H9 (cell line): ENCODE measurements around the gene ALB. TPM values are rescaled to one million over a fixed set of nuclear protein-coding genes. Genes with fewer than 3 reads are reported as not detected.

Source experiments
- DNase-seq: peaks from one replicate; pipeline ENCODE4 v3.0.0-alpha.2; 2017
- H2AFZ ChIP-seq: one replicate; pipeline ENCODE4 v1.6.1; 2013; ENCODE audit warnings: mild to moderate bottlenecking, low read length, control low read depth, moderate library complexity
- H2AK5ac ChIP-seq: 2 replicates; pipeline ENCODE4 v1.6.1; 2013; ENCODE audit warnings: low read length, control low read depth, mixed read lengths; ENCODE audit not compliant: insufficient read length
- H2BK120ac ChIP-seq: one replicate; pipeline ENCODE4 v1.6.1; 2013; ENCODE audit warnings: low read depth, mild to moderate bottlenecking, low read length, control low read depth, inconsistent platforms; ENCODE audit not compliant: poor library complexity, severe bottlenecking
- H2BK12ac ChIP-seq: 2 replicates; pipeline ENCODE4 v1.6.1; 2013; ENCODE audit warnings: low read length, control low read depth, mixed read lengths, low read depth; ENCODE audit not compliant: insufficient read length
- H2BK15ac ChIP-seq: 2 replicates; pipeline ENCODE4 v1.6.1; 2013; ENCODE audit warnings: low read depth, low read length, control low read depth
- H2BK20ac ChIP-seq: one replicate; pipeline ENCODE4 v1.6.1; 2013; ENCODE audit warnings: low read depth, mild to moderate bottlenecking, low read length, control low read depth, inconsistent platforms; ENCODE audit not compliant: poor library complexity, severe bottlenecking
- H2BK5ac ChIP-seq: 2 replicates; pipeline ENCODE4 v1.6.1; 2013; ENCODE audit warnings: low read length, control low read depth, mixed read lengths; ENCODE audit not compliant: insufficient read length
- H3K14ac ChIP-seq: 2 replicates; pipeline ENCODE4 v1.6.1; 2013; ENCODE audit warnings: low read length, control low read depth; ENCODE audit not compliant: insufficient read depth
- H3K18ac ChIP-seq: 2 replicates; pipeline ENCODE4 v1.6.1; 2013; ENCODE audit warnings: low read depth, mild to moderate bottlenecking, mixed read lengths, low read length, control low read depth; ENCODE audit not compliant: insufficient read length
- H3K23ac ChIP-seq: 2 replicates; pipeline ENCODE4 v1.6.1; 2013; ENCODE audit warnings: low read length, control low read depth, mixed read lengths, low read depth; ENCODE audit not compliant: insufficient read length
- H3K23me2 ChIP-seq: 2 replicates; pipeline ENCODE4 v1.6.1; 2013; ENCODE audit warnings: low read depth, mild to moderate bottlenecking, mixed read lengths, low read length, control low read depth; ENCODE audit not compliant: insufficient read length, poor library complexity, severe bottlenecking
- H3K27ac ChIP-seq: 2 replicates; pipeline ENCODE4 v1.5.1; 2013; ENCODE audit warnings: low read length, control low read depth, mixed read lengths, low read depth; ENCODE audit not compliant: insufficient read length
- H3K27me3 ChIP-seq: 2 replicates; pipeline ENCODE4 v1.6.1; 2013; ENCODE audit warnings: low read length, control low read depth, inconsistent platforms; ENCODE audit not compliant: insufficient read depth
- H3K4ac ChIP-seq: 2 replicates; pipeline ENCODE4 v1.6.1; 2013; ENCODE audit warnings: low read depth, mild to moderate bottlenecking, control low read depth, inconsistent platforms, low read length, moderate library complexity
- H3K4me1 ChIP-seq: 2 replicates; pipeline ENCODE4 v1.6.1; 2013; ENCODE audit warnings: low read length, control low read depth, inconsistent platforms; ENCODE audit not compliant: insufficient read depth
- H3K4me2 ChIP-seq: 2 replicates; pipeline ENCODE4 v1.6.1; 2013; ENCODE audit warnings: low read length, control low read depth, mixed read lengths; ENCODE audit not compliant: insufficient read length, insufficient read depth
- H3K56ac ChIP-seq: 2 replicates; pipeline ENCODE4 v1.6.1; 2013; ENCODE audit warnings: low read depth, mild to moderate bottlenecking, mixed read lengths, low read length, control low read depth; ENCODE audit not compliant: insufficient read length
- H3K79me1 ChIP-seq: 2 replicates; pipeline ENCODE4 v1.6.1; 2013; ENCODE audit warnings: low read depth, mild to moderate bottlenecking, moderate library complexity, low read length, control low read depth, inconsistent platforms; ENCODE audit not compliant: insufficient read depth, poor library complexity, severe bottlenecking
- H3K79me2 ChIP-seq: 2 replicates; pipeline ENCODE4 v1.6.1; 2013; ENCODE audit warnings: low read length, control low read depth, inconsistent platforms; ENCODE audit not compliant: insufficient read depth
- H3K9ac ChIP-seq: 2 replicates; pipeline ENCODE4 v1.6.1; 2013; ENCODE audit warnings: low read length, control low read depth, mixed read lengths; ENCODE audit not compliant: insufficient read length; ENCODE audit errors: extremely low read depth
- H3K9me3 ChIP-seq: one replicate; pipeline ENCODE4 v1.6.1; 2013; ENCODE audit warnings: low read depth, low read length, inconsistent platforms; ENCODE audit not compliant: control insufficient read depth
- H3T11ph ChIP-seq: one replicate; pipeline ENCODE4 v1.6.1; 2013; ENCODE audit warnings: mild to moderate bottlenecking, low read length, control low read depth, inconsistent platforms
- H4K20me1 ChIP-seq: one replicate; pipeline ENCODE4 v1.6.1; 2013; ENCODE audit not compliant: control insufficient read depth, insufficient read length, insufficient read depth
- H4K5ac ChIP-seq: 2 replicates; pipeline ENCODE4 v1.6.1; 2013; ENCODE audit warnings: low read depth, mild to moderate bottlenecking, mixed read lengths, low read length, control low read depth; ENCODE audit not compliant: insufficient read length
- H4K8ac ChIP-seq: replicated peaks from 2 replicates; pipeline ENCODE4 v1.6.1; 2013; ENCODE audit warnings: low read length, control low read depth, mixed read lengths, low read depth; ENCODE audit not compliant: insufficient read length
- H4K91ac ChIP-seq: 2 replicates; pipeline ENCODE4 v1.6.1; 2013; ENCODE audit warnings: low read depth, mild to moderate bottlenecking, moderate library complexity, mixed read lengths, low read length, control low read depth; ENCODE audit not compliant: insufficient read length
- H3K27ac Mint-ChIP-seq, 3 experiments: 2 replicates in 2 of 3; 3 replicates in 1 of 3; pipeline ENCODE4 v1.8.0; 2020 to 2021; ENCODE audit warnings: mixed read lengths in 3 of 3, mild to moderate bottlenecking in 1 of 3, moderate library complexity in 1 of 3
- H3K27me3 Mint-ChIP-seq: 2 replicates; pipeline ENCODE4 v1.8.0; 2021; ENCODE audit warnings: low read depth, mild to moderate bottlenecking, moderate library complexity, mixed read lengths
- H3K36me3 Mint-ChIP-seq, 3 experiments: 2 replicates in 2 of 3; 3 replicates in 1 of 3; pipeline ENCODE4 v1.8.0; 2020 to 2021; ENCODE audit warnings: low read depth in 3 of 3, mixed read lengths in 3 of 3; ENCODE audit not compliant: insufficient read depth in 1 of 3
- H3K4me1 Mint-ChIP-seq, 2 experiments: 2 replicates each; pipeline ENCODE4 v1.8.0; 2020; ENCODE audit warnings: mixed read lengths in 2 of 2
- H3K4me3 Mint-ChIP-seq, 2 experiments: 2 replicates in 1 of 2; 3 replicates in 1 of 2; pipeline ENCODE4 v1.8.0; 2020 to 2021; ENCODE audit warnings: mild to moderate bottlenecking in 2 of 2, mixed read lengths in 2 of 2, moderate library complexity in 1 of 2
- H3K9me3 Mint-ChIP-seq, 2 experiments: 2 replicates in 1 of 2; 3 replicates in 1 of 2; pipeline ENCODE4 v1.8.0; 2020; ENCODE audit warnings: mild to moderate bottlenecking in 2 of 2, mixed read lengths in 2 of 2, moderate library complexity in 1 of 2
- whole genome bisulfite sequencing: extraction: QIAGEN DNeasy Blood & Tissue Kit; methylation state at CpG from one replicate; pipeline ENCODE4 v1.1.7; 2013; ENCODE audit warnings: missing lambda C conversion rate, low lambda C conversion rate, mixed read lengths; ENCODE audit not compliant: insufficient read length; ENCODE audit errors: extremely low coverage; 5-methylcytosine and 5-hydroxymethylcytosine counted together
- total RNA-seq: library from RNA; stranded (reverse); gene quantifications from 2 replicates; pipeline ENCODE4 v1.2.1, GENCODE V29; 2021
- TF ChIP-seq, protein P1 (sequence below): fragments of 200-600 bp; sonication (generic); conservative IDR thresholded peaks from 3 replicates; pipeline ENCODE4 v1.8.0; 2021; ENCODE audit warnings: antibody characterized with exemption, mild to moderate bottlenecking

The ALB gene
- total RNA-seq, 1 experiment from 2014 or later, result not detected

DNA sequence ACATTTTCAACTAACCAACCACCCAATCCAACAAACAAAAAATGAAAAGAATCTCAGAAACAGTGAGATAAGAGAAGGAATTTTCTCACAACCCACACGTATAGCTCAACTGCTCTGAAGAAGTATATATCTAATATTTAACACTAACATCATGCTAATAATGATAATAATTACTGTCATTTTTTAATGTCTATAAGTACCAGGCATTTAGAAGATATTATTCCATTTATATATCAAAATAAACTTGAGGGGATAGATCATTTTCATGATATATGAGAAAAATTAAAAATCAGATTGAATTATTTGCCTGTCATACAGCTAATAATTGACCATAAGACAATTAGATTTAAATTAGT is 27.7 kb downstream of the ALB start:
- H3K9me3 Mint-ChIP-seq, result no peaks in the 10 kb centered on the region
- Histone ChIP-seq H2AFZ (no peak overlapping the region), H3T11ph (no peak overlapping the region), H2BK15ac (no peak overlapping the region), H3K4ac (no peak overlapping the region), H3K79me2 (no peaks in the 10 kb centered on the region), H3K4me2 (no peak overlapping the region), H3K23ac (no peak overlapping the region), H4K5ac (no peak overlapping the region), H3K14ac (no peak overlapping the region), H2BK20ac (no peak overlapping the region), H3K4me1 (no peaks in the 10 kb centered on the region), H2BK5ac (no peak overlapping the region), H3K18ac (no peak overlapping the region), H3K9ac (no peak overlapping the region), H3K23me2 (no peaks in the 10 kb centered on the region), H3K79me1 (no peaks in the 10 kb centered on the region), H2BK12ac (no peak overlapping the region), H2BK120ac (no peak overlapping the region), H3K27ac (no peak overlapping the region), H4K8ac (no peak overlapping the region), H2AK5ac (no peak overlapping the region), H3K9me3 (no peaks in the 10 kb centered on the region), H4K91ac (no peak overlapping the region), H4K20me1 (no peaks in the 10 kb centered on the region), H3K27me3 (no peaks in the 10 kb centered on the region), H3K56ac (no peak overlapping the region)
- no peak overlapping the region for H3K27ac Mint-ChIP-seq
- WGBS, result no CpG with 5 or more reads among the region's 1 CpG
- no peaks in the 10 kb centered on the region for H3K27me3 Mint-ChIP-seq
- TF ChIP-seq, protein P1, sequence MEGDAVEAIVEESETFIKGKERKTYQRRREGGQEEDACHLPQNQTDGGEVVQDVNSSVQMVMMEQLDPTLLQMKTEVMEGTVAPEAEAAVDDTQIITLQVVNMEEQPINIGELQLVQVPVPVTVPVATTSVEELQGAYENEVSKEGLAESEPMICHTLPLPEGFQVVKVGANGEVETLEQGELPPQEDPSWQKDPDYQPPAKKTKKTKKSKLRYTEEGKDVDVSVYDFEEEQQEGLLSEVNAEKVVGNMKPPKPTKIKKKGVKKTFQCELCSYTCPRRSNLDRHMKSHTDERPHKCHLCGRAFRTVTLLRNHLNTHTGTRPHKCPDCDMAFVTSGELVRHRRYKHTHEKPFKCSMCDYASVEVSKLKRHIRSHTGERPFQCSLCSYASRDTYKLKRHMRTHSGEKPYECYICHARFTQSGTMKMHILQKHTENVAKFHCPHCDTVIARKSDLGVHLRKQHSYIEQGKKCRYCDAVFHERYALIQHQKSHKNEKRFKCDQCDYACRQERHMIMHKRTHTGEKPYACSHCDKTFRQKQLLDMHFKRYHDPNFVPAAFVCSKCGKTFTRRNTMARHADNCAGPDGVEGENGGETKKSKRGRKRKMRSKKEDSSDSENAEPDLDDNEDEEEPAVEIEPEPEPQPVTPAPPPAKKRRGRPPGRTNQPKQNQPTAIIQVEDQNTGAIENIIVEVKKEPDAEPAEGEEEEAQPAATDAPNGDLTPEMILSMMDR, result no peak
- H3K4me3 Mint-ChIP-seq, result no peak overlapping the region
- H3K4me1 Mint-ChIP-seq, result no peaks in the 10 kb centered on the region
- DNase-seq, result no peak
- H3K36me3 Mint-ChIP-seq, result no peaks in the 10 kb centered on the region
